ENCODE results near the gene MAP3K15.

- TF ChIP-seq, protein P1, sequence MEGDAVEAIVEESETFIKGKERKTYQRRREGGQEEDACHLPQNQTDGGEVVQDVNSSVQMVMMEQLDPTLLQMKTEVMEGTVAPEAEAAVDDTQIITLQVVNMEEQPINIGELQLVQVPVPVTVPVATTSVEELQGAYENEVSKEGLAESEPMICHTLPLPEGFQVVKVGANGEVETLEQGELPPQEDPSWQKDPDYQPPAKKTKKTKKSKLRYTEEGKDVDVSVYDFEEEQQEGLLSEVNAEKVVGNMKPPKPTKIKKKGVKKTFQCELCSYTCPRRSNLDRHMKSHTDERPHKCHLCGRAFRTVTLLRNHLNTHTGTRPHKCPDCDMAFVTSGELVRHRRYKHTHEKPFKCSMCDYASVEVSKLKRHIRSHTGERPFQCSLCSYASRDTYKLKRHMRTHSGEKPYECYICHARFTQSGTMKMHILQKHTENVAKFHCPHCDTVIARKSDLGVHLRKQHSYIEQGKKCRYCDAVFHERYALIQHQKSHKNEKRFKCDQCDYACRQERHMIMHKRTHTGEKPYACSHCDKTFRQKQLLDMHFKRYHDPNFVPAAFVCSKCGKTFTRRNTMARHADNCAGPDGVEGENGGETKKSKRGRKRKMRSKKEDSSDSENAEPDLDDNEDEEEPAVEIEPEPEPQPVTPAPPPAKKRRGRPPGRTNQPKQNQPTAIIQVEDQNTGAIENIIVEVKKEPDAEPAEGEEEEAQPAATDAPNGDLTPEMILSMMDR (conservative IDR thresholded peaks at IDR 0.05; ENCODE audit: low read depth, low read length): peak; percentile 80
- no peak for TF ChIP-seq EZH2 (IDR thresholded peaks at IDR 0.05; ENCODE audit: borderline replicate concordance, low read depth, low read length, poor library complexity, severe bottlenecking)
These were observed 132.7 kb downstream of the MAP3K15 start for GRCh38 chrX:19382555-19383145.
